GM12801 (cell line): ENCODE results near the gene AGAP1.

Source experiments
- TF ChIP-seq, protein P1 (sequence below): IDR thresholded peaks from one replicate; pipeline ENCODE4 v1.5.1; 2011; ENCODE audit warnings: control low read depth; ENCODE audit not compliant: insufficient read length; ENCODE audit errors: extremely low read depth

The AGAP1 gene

DNA sequence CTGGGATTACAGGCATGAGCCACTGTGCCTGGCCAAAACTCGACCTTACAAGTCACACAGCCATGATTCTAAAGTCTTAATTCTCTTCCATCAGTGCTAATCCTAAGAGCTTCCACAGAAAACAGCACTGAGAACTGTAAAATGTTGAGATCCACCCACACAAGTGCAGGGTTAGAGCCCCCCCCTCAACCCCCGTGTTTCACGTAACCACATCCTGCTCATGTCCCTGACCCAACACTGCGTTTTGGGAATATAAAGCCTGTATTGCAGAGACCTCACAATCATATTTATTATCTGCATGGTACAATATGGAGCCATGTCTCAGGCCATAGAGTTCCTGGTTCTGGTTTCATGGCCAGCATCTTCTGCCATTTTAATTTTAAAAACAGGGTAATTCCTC lies 563.5 kb downstream of the AGAP1 start:
- TF ChIP-seq, protein P1, sequence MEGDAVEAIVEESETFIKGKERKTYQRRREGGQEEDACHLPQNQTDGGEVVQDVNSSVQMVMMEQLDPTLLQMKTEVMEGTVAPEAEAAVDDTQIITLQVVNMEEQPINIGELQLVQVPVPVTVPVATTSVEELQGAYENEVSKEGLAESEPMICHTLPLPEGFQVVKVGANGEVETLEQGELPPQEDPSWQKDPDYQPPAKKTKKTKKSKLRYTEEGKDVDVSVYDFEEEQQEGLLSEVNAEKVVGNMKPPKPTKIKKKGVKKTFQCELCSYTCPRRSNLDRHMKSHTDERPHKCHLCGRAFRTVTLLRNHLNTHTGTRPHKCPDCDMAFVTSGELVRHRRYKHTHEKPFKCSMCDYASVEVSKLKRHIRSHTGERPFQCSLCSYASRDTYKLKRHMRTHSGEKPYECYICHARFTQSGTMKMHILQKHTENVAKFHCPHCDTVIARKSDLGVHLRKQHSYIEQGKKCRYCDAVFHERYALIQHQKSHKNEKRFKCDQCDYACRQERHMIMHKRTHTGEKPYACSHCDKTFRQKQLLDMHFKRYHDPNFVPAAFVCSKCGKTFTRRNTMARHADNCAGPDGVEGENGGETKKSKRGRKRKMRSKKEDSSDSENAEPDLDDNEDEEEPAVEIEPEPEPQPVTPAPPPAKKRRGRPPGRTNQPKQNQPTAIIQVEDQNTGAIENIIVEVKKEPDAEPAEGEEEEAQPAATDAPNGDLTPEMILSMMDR = no peak

DNA sequence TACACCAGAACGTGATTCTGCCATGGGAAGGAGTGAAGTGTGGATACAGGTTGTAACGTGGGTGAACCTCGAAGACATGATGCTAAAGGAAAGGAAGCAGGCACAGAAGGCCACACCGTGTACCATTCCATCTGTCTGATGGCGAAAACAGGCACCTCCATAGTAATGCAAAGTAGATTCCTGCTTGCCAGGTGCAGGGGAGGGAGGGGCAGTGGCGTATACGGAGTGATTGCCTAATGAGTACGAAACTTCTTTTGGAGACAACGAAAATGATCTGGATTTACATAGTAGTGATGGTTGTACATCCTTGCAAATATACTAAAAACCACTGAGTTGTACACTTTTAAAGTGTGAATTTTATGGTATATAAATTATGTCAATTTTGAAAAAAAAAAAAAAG lies 567.7 kb downstream of the AGAP1 start:
- TF ChIP-seq, protein P1 = no peak

DNA sequence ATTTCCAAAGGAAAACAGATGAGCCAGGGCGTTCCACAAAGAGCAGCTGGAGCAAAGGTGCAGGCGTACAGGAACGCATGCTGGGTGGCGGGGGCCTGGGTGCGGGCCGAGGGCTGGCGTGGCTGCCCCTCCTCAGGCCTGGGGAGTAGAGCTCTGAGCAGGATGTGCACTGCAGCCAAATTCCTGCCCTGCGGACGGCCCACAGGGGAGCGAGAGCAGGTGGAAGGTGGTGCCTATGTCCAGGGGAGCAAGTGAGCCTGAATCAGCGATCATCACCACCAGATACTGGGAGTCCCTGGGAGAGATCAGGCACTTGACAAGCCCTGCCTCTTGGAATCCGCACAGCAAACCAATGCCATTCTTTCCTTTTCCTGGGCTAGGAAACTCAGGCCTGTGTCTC lies 568.1 kb downstream of the AGAP1 start:
- TF ChIP-seq, protein P1 = no peak

DNA sequence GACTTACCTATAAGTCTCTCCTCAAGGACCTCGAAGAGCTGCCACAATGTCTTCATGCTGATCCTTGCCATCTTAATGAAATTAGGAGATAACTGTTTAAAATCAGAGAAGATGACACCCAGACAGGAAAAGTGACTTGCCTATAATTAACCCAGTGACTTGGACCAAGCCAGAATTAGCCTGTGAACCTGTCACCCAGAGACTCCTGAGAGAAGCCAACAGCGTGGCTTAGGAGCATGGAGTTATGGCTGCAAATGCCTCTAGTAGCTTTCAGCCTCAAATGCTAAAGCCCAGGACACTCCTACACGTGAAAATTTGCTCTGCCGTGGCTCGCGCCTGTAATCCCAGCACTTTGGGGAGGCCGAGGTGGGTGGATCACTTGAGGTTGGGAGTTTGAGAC lies 570.2 kb downstream of the AGAP1 start:
- TF ChIP-seq, protein P1 = no peak

DNA sequence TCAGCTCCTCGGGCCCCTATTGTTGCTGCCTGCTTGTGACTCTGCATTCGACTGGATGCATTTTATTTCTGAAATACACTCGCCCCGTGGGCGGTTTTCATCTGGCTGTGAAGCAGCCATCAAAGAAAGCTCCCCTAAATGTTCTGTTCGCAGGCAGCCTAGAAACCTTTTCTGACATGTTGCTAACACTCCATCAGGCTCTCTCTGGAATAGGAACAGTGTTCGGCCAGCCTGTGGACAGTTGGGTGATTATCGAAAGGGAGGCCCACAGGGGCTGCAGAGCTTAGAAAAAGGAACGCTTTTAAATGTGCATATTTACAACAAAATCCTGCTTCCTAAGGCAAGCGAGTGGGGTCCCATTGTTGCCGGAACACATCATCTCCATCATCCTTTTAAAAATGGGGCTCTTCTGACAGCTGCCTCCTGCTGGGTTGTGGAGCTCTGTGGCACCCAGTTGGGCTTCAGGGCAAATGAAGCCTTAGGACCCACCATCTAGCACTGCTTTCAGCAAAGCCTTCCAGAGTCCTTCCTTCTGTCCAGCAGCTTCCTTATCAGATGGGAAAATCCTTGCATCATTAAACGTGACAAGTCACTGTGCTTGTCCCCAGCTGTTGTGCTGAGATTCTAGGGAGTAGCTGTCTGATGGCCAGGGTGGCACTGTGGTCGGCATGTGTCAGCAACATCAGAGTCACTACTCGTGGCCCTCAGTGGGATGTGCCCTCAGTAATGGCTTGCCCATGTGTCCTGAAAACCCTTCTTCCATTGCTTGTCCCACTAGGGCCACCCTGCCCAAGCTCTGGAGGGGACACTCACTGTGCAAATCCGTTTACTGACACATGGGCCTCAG lies 571.7 kb downstream of the AGAP1 start:
- TF ChIP-seq, protein P1 = no peak

DNA sequence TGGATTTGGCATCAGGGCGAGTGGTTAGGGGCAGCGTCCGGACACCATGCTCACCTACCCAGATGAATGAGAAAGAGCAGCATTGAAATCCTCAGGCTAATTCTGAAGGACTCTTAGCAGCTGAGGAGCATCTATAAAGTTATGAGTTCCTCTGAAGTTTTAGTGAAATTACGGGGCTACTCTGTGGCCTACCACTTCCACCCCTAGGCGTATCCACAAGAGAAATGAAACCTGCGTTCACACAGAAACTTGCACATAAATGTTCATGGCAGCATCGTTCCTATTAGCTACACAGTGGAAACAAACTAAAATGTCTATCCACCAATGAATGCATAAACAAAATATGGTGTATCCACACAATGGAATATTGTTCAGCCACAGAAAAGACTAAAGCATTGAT lies 576.4 kb downstream of the AGAP1 start:
- TF ChIP-seq, protein P1 = no peak

DNA sequence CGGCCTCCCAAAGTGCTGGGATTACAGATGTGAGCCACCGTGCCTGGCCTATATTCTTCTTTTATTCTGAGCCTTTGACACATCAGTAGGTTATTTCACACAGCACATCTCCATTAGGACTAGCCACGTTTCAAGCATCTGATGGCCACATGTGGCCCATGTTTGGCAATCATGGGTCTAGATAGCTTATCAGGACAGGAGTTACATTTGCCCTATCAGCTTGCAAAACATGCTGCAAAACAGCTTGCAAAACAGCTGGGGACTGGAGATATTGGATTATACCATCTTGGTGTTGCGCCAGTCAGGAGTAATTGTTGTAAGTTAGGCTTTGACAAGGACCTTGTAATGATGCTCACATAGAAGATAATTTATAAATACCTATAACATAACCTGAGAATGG lies 579.4 kb downstream of the AGAP1 start:
- TF ChIP-seq, protein P1 = no peak
